Hematopoietic multipotent progenitor cell treated with erythropoietin and hydrocortisone succinate and interleukin-3 and kit ligand, for 17 days (in vitro differentiated cells): ENCODE results near the gene PLPP2.
"Not testable (repeated sequence)": the region's sequence is repeated elsewhere in the genome, so short reads cannot be mapped to it uniquely, and the experiment has no call there.

ENCODE experiments used
- DNase-seq: peaks from one replicate; pipeline ENCODE4 v3.0.0-alpha.2; 2015; ENCODE audit warnings: low spot score

The PLPP2 gene

DNA sequence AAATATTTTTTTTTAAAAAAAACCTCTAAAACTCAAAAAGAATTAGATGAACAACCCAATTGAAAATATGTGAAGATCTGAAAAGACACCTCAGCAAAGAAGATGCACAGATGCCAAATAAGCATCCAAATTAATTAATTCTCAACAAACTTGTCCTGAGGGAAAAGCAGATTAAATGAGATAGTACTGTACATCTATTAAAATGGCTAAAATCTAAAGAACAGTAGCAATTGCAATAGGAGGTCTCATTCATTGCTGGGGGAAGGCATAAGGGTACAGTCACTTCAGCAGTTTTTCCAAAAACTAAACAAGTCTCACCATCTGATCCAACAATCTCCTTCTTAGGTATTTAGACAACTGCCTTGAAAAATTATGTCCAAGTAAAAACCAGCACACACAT is 22.0 kb downstream of the PLPP2 start:
- no peak for DNase-seq

DNA sequence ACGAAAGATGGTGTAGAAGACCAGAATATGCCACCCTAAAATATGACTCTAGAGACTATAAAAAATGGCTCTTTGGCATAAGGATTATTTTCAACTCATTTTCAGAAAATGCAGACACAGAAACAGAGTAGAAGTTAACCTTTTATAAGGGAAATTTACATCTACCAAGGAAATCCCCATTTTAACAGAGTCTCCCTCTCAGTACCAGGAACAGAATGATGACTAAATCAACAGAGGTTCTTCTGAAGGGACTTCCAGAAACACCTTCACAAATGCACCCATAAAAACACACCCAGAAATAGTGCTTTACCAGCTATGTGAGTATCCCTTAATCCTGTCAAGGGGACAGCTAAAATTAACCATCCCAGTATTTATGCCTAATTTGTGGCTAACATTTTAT is 29.1 kb downstream of the PLPP2 start:
- no peak for DNase-seq

DNA sequence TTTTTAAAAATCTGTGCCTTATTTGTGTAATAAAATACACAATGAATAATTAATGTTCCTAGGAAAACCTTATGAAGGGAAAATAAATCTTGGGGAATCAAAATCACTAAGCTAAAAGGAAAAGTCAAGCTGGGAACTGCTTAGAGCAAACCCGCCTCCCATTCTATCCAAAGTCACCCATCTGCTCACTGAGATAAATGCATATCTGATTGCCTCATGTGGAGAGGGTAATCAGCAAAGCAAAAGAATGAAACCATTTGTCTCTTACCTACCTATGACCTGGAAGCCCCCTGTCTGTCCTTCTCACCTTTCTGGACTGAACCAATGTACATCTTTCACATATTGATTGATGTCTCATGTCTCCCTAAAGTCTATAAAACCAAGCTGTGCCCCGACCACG is 34.4 kb downstream of the PLPP2 start:
- not testable (repeated sequence) for DNase-seq

DNA sequence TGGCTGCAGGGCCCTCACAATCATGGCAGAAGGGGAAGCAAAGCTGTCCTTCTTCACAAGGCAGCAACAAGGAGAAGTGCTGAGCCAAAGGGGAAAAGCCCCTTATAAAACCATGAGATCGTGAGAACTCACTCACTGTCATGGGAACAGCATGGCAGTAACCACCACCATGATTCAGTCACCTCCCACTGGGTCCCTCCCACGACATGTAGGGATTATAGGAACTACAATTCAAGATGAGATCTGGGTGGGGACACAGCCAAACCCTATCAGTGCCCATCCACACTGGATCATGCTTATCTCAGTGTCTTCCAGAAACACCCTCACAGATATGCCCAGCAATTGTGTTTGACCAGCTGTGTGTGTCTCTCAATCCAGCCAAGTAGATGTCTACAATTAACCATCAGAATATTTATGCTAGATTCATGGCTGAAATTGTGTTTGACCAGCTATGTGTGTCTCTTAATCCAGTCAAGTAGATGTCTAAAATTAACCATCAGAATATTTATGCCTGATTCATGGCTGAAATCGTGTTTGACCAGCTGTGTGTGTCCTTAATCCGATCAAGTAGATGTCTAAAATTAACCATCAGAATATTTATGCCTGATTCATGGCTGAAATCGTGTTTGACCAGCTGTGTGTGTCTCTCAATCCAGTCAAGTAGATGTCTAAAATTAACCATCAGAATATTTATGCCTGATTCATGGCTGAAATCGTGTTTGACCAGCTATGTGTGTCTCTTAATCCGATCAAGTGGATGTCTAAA is 38.6 kb downstream of the PLPP2 start:
- DNase-seq: not testable (repeated sequence)

DNA sequence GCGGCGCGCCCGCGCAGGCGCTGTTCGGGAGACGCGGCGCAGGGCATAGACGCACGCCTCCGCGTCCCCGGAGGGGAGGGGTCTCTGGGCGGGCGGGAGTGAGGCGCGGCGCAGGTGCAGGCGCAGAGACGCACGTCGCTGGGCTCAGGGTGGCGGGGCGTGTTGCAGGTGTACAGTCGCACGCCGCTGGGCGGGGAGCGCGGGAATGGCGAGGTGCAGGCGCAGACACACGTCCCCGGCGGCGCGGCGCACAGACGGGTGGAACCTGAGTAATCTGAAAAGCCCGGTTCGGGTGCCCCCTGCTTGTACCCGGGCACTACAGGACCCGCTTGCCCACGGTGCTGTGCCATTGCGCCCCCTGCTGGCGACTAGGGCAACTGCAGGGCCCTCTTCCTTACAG is 44.7 kb downstream of the PLPP2 start:
- no peak for DNase-seq

DNA sequence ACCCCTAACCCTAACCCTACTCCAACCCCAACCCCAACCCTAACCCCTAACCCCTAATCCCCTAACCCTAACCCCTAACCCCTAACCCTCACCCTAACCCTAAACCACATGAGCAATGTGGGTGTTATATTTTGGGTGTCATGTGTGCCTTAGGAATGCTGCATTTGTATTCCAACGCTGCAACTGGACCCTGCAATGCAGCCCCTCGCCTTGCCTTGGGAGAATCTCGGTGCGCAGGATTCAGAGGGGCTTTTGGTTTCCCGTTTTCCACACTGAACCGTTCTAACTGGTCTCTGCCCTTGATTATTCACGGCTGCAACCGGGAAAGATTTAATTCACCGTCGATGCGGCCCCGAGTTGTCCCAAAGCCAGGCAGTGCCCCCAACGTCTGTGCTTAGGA is 45.3 kb downstream of the PLPP2 start:
- DNase-seq: not testable (repeated sequence)

DNA sequence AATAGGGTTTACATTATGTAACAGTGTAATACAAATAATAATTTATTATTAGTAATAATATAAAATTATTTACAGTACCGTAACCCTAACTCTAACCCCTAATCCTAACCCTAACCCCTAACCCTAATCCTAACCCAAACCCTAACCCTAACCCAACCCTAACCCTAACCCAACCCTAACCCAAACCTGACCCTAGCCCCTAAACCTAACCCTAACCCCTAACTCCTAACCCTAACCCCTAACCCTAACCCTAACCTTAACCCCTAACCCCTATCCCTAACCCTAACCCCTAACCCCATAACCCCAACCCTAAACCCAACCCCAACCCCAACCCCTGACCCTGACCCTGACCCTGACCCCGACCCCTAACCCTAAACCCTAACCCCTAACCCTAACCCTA is 45.7 kb downstream of the PLPP2 start:
- DNase-seq: no peak
